HL-60 (cell line): ENCODE results near the gene C2CD5.

Experiments
- CTCF ChIP-seq: IDR thresholded peaks from one replicate; pipeline ENCODE4 v1.5.1; 2011; ENCODE audit warnings: low read length, control low read depth, inconsistent platforms; ENCODE audit not compliant: insufficient read depth
- GABPA ChIP-seq: IDR thresholded peaks from 2 replicates; pipeline ENCODE4 v1.6.1; 2012; ENCODE audit warnings: low read depth
- POLR2AphosphoS5 ChIP-seq: IDR thresholded peaks from 2 replicates; pipeline ENCODE4 v1.6.1; 2012; ENCODE audit warnings: low read depth
- REST ChIP-seq: IDR thresholded peaks from 2 replicates; pipeline ENCODE4 v1.6.1; 2012; ENCODE audit warnings: low read depth; ENCODE audit not compliant: insufficient replicate concordance
- SPI1 ChIP-seq: IDR thresholded peaks from 2 replicates; pipeline ENCODE4 v1.6.1; 2012; ENCODE audit warnings: low read depth, mild to moderate bottlenecking, borderline replicate concordance

GRCh38 chr12:22518060-22518719 is 26.2 kb downstream of the C2CD5 start:
- TF ChIP-seq CTCF (no peak), POLR2AphosphoS5 (no peak), REST (no peak), SPI1 (no peak), GABPA (no peak)
